Left colon (tissue), 2 donors: Measurements from ENCODE around the gene LGR6. TPM values are rescaled to one million over a fixed set of nuclear protein-coding genes. Genes with fewer than 3 reads are reported as not detected.
"Not testable (repeated sequence)": the region's sequence is repeated elsewhere in the genome, so short reads cannot be mapped to it uniquely, and the experiment has no call there.

Experiments used
- ATAC-seq: fragments of 200-7000 bp; cut with Tn5 transposase; one replicate; pipeline ENCODE4 v1.9.1; 2020; ENCODE audit warnings: mild to moderate bottlenecking, moderate library complexity
- DNase-seq, 2 donors: peaks; one replicate each; pipeline ENCODE4 v3.0.0-alpha.2; 2020
- intact Hi-C, 2 donors: fragments of 100-400 bp; cut with DNase I in 1 of 2; cut with micrococcal nuclease in 1 of 2; formaldehyde crosslinking; loops; one replicate each; pipeline versions ENCODE4 v1.11.2 to v1.14.0; 2022; cut with DNase I, micrococcal nuclease
- total RNA-seq, 2 donors: library from RNA; stranded (reverse); fragmentation: NEBNext Ultra II Directional; extraction: Animal tissue kit (Norgen Biotek cat#: 25700); gene quantifications; one replicate each; pipeline ENCODE4 v1.2.1, GENCODE V29; 2021
- donor health status: DM: no; HTN: no; CAD: no.
- donor health status: DM: yes; HTN: yes; CAD: no.

LGR6 gene
- total RNA-seq, 2 donors from 2014 or later, result 1.1 to 1.9 TPM

DNA sequence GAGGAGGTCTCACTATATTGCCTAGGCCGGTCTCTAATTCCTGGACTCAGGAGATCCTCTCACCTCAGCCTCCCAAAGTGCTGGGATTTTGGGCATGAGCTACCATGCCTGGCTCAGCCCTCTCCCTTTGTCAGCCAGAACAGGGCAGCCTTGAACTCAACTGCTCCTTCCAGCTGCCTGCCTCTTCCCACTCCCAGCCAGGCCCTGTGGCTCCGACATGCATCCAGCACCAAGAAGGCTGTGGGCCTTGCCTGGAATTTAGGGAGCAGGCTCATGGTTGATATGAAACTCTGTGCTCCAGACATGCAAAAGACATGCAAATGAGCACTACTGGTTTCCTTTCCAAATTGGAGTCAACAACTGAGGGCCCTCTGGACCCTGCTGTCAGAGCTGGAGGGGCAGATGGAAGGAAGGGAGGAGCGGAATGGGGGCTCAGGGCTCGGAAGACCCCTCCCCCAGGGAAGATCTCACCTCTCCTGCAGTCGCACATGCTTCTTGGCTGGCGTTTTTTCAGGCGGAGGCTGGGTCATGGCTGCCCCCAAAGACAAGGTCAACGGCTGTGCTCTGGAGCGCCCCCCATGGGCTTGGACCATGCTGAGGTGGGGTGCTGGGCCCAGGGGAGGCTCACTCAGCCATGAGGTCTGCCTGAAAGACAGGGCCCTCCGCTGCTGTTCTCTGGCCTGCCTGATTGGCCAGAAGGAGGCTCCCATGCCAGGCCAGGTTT, 34.6 kb upstream of the LGR6 start:
- peak in 1 of 2 donors; percentile 37 for DNase-seq
- intact Hi-C loops, result no loop called here
- ATAC-seq, result no peak

DNA sequence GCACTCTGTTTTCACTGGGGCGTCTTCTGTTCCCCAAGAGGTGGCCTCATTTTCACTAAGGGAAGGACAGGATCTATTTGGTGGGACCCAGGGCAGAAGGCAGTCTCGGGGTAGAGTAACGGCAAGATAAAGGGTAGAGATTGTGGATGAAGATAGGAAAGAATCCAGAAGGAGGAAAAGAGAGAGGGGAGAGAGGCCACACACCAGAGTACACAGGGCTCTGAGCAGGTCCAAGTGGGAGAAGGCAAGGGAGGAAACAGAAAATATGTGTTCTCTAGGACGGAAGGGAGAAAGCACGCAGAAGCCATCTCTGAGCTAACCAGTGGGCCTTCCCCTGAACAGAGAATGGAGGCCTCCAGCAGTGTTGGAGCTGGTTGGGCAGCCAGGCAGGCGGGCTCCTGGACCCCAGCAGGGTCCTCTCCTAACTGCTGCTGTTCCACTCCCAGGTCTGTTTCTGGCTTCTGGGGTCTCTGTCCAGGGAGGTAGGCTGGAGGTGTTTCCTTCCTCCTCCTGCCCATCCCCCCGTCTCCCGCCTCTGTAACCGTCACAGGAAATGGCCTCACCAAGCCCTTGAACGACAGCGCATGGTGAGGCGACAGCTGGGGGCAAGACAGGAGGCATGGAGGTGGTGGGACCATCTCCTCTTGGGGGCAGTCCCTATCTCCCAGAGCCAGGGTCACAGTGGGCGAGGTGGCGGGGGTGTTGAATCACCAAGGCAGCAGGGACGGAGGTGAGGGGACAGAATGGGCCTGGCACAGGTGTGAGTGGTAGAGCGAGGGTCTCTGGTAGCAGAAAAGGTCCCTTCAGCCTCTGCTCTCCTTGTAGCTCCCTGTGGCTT, 33.8 kb upstream of the LGR6 start:
- peak in 1 of 2 donors; percentile 69 for DNase-seq
- intact Hi-C loops, result no loop called here

GRCh38 chr1:202160377-202160940, 33.1 kb upstream of the LGR6 start, which contains the start of gene PTPN7:
TSS of gene PTPN7 (minus strand) at chr1:202160602. CDS start at chr1:202159402, 1,200 bp downstream.
- intact Hi-C loops, result no loop called here
- ATAC-seq (peak; percentile 52), DNase-seq (peak; percentile 42 to 70)

More for the DNA sequence above, 33.8 kb upstream of the LGR6 start:
- ATAC-seq, result no peak

- ATAC-seq, result no peak
- intact Hi-C loops, result no loop called here
- DNase-seq, result no peak
Measured at GRCh38 chr1:202161151-202162046, 32.2 kb upstream of the LGR6 start.

- intact Hi-C loops, result no loop called here
- DNase-seq (no peak), ATAC-seq (peak; percentile 19)
Measured at GRCh38 chr1:202162047-202162417, 31.6 kb upstream of the LGR6 start.

- ATAC-seq (no peak), DNase-seq (no peak)
- intact Hi-C loops, result no loop called here
Measured at GRCh38 chr1:202162418-202163280, 30.9 kb upstream of the LGR6 start.

DNA sequence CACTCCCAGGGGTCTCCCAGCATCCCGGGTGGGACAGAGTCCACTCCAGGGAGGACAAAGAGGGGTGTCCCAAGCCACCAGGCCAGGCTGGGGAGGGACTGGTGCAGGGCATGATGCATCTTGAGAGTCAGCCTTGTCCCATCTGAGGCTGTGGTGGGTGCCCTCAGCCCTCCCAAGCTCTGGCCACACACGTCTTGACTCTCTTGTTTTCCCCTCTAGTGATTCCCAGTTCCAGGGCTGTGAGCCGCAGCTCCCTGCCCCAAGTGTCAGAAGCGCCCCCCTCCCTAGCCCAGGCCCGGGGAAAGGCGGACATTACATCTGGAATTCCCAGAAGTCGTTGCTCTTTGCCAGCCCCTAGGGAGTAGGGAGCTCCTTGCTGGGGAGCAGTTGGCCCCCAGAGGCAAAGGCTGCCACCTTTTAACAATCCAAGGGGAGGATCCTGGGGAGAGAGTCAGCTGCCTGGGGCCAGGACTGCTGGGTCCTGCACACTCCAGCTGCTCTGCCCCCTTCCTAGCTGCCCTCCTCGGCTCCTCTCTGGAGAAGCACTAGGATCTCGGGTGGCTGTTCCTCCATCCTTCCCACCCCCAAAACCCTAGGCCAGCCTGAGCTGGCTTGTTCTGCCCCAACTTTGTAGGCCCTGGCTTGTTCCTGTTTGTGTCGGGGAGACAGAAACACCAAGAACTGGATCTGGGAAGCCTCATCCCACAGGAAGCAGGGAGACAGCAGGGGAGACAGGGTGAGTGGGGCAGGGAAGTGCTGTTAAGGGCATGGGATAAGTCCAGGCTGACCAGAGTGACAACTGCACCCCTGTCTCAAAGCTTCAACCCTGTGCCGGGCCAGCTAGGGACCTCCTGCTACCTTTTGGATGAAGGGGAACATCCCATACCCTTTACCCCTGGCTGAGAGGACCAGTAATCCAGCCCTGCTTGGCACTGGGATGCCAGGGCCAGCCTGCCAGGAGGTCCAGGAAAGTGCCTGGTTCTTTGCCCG, 30.0 kb upstream of the LGR6 start:
- intact Hi-C loops, result no loop called here
- ATAC-seq (no peak), DNase-seq (no peak)

GRCh38 chr1:202164271-202165037, 29.1 kb upstream of the LGR6 start:
- intact Hi-C loops, result no loop called here
- DNase-seq (peak in 1 of 2 donors; percentile 33), ATAC-seq (no peak)

GRCh38 chr1:202165267-202165941, 28.2 kb upstream of the LGR6 start:
- intact Hi-C loops, result no loop called here
- ATAC-seq (no peak), DNase-seq (no peak)

DNA sequence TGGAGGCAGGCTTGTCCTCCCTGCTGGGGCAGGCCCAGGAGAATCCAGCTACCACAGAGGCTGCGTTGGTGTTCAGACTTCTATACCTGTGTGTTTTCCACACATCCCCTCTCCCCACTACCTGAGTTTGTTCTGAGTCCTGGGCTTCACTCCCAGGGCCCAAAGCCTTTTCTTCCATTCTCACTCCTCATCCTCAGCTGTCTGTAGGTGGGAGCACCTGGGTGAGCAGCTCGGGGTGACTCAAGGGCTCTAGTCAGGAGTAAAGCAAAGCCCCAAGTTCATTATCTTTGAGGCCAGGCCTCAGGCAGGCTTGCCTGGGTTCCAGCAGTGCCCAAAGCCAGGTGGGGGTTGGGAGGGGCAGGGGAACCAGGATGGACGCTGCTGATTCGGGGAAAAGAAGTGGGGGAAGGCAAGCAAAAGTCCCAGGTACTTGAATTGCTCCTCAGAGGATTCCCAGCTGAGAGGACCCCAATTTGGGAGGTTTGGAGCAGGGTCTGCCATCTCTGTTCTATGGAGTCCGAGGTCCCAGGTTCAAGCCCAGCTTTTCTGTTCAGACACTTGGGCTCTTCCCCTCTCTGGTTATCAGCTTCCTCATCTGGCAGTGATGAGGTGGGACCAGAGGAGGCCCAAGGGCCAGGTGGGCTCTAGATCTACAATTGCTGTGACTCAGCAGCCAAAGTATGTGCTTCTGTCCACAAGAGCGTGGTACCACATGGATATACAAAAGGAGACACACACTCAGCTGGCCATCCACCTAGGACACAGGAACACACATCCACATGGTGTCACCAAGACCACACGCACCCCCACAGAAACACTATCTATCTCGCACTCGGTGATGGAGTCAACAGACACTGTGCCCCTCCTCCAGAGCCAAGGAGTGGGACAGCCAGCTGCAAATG, 27.4 kb upstream of the LGR6 start:
- intact Hi-C loops, result no loop called here
- ATAC-seq (no peak), DNase-seq (no peak)

GRCh38 chr1:202167054-202167453, 26.5 kb upstream of the LGR6 start:
- DNase-seq, ATAC-seq, intact Hi-C loops: not testable (repeated sequence)

DNA sequence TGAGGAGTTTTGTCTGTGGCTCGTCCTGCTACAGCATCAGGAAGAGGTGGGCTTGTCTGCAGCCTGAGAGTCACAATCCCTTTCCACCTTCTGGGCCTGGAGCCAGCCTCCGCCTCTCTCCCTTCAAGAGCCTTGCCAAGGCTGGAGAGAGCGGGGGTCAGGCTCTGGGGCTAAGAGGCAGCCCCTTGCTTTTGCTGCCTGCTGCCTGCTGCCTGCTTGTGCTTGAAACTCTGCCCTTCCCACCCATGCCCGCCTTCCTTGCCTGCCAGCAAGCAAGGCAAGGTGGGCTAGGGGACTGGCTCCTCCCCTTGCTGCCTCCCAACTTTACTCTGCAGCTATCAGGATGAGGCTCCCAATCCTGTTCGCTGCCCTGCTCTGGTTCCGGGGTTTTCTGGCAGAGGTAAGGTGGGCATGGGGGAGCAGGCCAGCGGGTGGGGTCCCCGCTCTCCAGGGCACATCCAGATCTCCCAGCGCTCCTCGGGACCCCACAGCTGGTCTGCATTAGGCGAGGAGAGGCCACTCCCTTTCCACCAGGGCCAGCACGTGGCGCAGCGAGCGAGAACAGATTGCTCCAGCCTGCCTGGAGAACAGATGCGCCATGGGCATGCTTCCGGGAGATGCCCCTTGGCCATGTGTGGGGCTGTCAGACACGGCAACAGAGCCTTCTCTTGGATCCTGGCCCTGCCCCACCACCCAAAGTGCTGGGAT, 25.7 kb upstream of the LGR6 start:
- intact Hi-C loops, result no loop called here
- DNase-seq, result no peak
- ATAC-seq, result peak; percentile 60

GRCh38 chr1:202168861-202169260, 24.7 kb upstream of the LGR6 start:
- ATAC-seq (no peak), DNase-seq (no peak)
- intact Hi-C loops, result no loop called here

DNA sequence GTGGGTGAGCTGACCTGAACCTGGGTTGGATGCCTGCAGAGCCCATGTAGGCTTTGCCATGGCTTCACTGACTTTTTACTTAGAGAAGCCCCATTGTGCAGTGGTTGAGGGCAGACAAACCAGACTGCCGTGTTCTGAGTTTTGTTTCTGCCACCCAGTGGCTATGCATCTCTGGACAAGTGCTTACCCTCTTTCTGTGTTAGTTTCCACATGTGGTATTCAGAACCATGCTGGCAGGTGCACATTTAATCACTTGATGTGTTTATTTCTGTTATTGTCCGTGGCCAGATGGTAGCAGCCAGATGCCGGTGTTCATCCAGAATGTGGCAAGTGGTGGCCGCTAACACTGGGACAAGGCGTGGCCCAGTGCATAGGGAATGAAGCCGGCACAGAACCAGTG, 22.9 kb upstream of the LGR6 start:
- DNase-seq (no peak), ATAC-seq (no peak)
- intact Hi-C loops, result no loop called here
